CD4-positive, alpha-beta T cell treated with Interleukin-21 for 1 hour (primary cell): Measurements from ENCODE around the gene CNKSR1.

Experiments
- DNase-seq: peaks from one replicate; pipeline ENCODE4 v3.0.0-alpha.2; 2020

Gene CNKSR1

DNA sequence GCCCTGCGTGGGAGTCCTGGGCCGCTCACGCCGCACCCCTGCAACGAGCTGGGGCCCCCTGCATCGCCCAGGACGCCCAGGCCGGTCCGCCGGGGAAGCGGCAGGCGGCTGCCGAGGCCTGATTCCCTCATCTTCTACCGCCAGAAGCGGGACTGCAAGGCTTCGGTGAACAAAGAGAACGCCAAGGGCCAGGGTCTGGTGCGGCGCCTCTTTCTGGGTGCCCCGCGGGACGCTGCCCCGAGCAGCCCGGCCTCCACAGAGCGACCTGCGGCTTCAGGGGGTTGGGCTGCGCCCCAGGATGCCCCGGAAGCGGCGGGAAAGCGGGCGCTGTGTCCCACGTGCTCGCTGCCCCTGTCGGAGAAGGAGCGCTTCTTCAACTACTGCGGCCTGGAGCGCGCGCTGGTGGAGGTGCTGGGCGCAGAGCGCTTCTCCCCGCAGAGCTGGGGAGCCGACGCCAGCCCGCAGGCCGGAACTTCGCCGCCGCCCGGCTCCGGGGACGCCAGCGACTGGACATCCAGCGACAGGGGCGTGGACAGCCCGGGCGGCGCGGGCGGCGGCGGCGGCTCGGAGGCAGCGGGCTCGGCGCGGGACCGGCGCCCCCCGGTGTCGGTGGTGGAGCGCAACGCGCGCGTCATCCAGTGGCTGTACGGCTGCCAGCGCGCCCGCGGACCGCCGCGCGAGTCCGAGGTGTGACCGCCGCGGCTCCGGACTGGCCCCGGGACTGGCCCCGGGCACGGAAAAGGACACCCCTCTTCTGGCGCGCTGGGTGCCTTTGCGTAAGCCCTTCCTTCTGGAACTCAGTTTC lies 15.7 kb upstream of the CNKSR1 start:
- peak; percentile 29 for DNase-seq

DNA sequence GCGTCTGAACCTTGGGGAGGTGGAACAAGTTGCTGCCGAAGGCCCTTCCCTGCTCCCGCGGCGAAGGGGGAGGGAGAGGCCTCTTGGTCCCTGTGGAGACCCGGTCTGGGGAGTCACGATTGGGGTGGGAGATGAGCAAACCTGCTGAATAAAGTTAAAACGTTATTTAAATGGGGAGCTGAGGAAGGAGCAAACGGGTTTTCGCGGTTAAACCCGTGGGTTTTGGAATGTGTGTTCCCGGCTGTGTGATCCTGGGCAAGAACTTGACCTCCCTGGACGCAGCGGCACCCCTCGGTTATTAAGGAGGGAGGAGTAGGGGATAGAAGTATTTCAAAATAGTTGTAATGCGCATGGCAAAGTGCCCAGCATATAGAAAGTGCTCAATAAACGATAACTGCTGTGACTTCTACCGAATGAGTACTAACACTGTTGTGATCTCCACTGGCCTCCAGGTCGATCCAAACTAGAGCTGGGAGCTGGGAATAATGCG lies 15.0 kb upstream of the CNKSR1 start:
- DNase-seq: no peak

DNA sequence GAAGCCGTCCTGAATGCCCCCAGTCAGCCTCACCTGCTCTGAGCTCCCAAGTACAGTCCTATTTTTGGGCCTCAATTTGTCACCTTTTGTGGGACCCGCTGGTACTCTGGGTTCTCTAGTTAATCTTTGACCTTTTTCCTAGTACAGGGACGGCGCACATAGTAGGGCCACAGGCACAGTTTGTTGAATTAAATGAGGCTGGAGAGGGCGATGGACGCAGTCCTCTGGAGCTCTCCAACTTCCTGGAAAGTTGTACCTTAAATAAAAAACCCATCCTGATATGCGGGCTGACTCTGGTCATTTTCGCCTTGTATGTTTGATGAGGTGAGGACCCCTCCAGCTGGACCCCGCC lies 13.6 kb upstream of the CNKSR1 start:
- DNase-seq: no peak

DNA sequence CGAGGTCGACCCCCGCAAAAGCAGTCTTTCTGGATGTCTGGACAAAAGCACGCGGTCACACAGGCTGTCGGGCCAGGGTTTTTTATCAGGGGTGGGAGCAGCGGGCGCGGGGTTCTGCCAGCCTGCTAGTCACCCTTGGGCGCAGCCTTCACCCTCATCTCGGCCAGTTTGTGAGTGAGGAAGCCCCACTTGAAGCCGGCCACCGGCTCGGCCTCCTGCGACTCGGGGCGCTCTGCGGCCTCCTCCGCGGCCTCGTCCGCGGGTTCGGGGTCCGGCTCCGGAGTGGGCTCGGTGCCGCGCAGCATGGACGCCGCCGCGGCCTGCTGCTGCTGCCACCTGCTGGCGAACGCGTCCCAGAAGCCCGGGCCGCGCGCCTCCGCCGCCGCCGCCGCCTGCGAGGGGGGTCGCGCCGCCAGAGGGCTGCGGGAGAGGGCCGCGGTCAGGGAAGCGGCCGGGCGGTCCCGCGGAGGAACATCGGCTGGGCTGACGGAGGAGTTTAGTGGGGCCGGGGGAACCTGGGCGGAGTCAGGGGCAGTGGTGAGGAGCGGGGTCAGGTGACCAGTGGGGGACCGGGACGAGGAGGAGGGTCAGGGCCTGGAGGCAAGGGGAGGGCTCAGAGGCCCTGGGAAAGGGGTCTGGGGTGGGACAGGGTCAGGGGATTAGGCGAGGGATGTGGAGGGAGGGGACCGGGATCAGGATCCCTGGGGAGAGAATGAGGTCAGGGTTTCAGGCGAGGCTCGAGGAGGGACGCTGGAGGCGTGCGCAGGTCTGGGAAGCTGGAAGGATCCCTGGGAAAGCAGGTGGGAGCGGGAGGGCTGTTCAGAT lies 13.0 kb upstream of the CNKSR1 start:
- DNase-seq: peak; percentile 54

DNA sequence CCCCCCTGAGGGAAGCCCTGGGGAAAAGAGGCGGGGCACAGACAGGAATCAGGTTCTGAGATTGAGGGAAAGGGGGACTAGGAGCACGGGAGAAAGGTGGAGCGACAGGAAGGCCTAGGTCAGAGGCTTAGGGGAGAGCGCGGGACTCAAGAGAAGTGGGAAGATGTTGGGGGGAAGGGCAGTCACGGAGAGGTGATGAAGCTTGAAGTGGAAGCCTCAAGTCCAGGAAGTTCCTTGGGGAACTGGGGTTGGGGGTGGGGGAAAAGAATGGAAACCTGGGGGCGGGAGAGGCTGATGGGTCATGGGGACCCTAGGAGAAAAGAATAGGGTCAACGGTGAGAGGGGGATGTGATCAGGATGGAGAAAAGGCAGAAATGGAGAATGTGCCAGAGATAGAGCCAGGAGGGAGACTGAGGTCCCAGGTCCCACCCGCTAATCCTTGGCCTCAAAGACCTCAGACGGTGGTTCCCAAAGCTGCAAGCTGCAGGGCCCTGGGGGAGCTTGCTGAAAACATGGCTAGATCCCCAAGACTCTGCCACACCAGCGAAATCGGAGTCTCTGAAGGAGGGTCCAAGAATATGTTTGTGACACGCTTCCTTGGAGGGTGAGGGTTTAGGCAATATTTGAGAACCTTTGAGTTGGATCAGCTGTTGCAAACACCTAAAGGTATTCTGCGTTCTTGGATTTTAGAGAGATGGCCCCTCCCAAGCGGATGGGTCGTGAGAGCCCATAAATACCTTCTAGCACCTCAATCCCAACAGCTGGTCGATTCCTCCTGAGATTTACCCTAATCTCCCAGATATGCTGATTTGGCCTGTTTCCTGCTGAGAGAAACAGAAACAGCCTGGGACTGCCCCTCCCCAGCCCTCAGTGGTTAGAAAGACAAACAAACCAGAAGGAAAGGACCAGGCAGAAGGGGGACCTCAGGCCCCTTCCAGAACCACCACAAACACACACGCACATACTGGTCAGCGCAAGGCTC lies 12.1 kb upstream of the CNKSR1 start:
- DNase-seq: no peak

DNA sequence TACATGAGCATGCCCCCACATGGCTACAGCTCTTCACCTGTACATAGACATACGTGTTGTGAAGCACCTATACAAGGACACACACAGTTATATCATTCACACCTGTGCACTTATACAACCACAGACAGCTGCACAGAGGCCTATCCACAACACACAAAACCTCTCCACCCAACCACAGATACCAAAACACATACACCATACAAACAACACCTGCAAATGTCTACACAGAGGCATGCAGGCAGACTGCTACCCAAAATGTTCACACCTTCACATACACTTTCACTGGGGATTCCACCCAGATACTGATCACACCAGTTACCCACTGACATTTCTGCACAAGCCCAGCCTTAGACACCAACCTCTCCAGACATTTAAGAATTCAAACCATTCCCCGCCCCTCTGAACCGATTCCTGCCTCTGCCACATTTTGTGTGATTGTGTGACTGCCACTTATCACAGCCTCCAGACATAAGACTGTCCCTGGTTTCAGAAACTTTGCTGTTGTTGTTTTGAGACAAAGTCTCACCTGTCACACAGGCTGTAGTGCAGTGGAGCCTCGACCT lies 10.5 kb upstream of the CNKSR1 start:
- DNase-seq: peak; percentile 11

DNA sequence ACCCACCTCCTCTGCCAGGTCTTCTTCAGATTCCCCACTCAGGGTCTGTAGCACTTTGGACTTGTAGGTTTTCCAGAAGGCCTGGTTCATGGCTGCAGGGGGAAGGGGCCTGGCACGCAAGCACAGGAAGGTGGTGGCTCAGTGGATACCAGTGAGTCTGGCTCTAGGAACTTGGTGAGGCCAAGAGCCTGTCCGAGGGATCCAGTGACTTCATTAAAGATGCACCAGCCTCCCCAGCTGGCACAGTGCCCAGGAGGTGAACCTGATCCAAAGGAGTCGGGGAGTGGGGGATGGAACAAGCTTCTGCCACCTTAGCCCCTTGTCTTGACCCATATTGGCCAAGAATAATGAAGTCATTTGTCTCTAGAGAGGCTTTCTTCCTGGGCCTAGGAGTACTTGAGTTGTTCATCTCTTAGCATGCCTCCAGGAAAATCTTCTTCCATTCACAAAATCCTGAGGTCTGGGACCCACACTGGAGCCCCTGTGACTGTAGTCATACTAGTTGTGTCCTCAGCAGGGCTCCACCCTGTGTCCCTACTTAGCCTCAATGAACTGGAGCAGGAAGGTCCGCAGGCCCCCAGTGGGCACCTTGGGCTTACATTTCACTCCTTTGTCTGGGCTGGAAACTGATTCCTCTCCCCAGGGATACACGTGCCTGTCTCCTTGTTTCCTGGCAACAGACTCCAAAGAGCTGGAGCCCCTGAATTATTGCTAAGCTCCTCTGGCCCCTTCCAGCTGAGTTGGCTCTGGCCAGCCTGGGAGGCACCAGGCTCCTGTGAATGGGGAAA lies 8.7 kb upstream of the CNKSR1 start, which contains the start of gene C1orf232:
C1orf232 (minus strand) TSS at position 554 of the 788 bp plus-strand sequence; CDS start at position 90, 464 bp downstream.
- no peak for DNase-seq

DNA sequence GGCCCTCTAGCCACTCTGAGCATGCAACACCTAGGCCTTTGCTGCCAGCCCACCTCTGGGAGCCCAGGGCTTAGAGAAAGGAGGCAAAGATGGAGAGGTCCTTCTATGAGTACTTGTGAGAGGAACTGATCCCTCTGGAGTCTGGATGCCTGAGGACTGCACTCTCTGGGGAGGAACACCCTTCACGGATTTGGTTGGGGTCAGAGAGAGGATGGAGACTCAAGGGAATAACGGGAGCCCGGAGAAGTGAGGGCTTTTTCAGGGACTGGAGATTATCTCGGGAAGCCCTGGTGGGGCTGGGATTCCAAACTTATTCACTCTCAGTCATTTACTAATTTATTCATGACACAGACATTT lies 8.1 kb upstream of the CNKSR1 start:
- DNase-seq: no peak

DNA sequence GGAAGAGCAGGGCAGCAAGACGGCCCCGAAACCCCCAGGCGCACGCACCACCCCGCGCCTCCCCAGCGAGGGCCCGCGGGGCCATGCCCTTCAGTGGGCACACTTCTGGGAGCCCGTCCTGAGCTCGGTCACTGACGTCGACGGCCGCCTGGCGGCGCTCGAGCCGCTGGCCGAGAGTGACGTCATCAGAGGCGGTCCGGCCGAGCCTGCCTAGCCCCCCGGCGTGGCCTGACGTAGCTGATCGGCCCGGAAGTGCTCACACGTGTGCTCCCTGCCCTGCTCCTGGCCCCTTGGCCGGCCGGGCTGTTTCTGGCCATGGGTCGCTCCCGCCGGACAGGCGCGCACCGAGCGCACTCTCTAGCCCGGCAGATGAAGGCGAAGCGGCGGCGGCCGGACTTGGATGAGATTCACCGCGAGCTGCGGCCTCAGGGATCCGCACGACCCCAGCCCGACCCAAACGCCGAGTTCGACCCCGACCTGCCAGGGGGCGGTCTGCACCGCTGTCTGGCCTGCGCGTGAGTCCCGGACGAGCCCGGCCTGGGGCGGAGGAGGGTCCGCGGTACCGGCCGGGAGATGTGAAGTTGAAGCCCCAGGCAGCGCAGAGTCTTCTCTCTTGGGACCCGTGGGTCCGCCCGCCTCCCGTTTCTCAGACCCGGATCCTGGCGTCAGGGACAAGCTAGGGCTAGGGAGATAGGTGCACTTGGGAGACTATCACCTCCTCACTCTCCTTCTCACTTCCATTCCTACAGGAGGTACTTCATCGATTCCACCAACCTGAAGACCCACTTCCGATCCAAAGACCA lies 7.4 kb upstream of the CNKSR1 start, which contains the start of gene ZNF593:
ZNF593 (plus strand) TSS at position 240 of the 803 bp plus-strand sequence; CDS start at position 316, 76 bp downstream.
- peak; percentile 91 for DNase-seq

DNA sequence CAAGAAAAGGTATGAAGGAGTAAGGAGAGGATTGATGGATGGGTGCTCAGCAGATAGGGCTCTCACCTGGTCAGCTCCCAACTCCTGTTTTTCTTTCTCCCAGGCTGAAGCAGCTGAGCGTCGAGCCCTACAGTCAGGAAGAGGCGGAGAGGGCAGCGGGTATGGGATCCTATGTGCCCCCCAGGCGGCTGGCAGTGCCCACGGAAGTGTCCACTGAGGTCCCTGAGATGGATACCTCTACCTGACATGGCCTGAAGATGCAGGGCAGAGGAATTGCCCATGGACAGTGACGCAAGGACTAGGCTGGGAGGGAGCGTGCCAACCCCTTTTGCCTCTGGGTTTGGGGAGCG lies 6.8 kb upstream of the CNKSR1 start:
- DNase-seq: no peak

DNA sequence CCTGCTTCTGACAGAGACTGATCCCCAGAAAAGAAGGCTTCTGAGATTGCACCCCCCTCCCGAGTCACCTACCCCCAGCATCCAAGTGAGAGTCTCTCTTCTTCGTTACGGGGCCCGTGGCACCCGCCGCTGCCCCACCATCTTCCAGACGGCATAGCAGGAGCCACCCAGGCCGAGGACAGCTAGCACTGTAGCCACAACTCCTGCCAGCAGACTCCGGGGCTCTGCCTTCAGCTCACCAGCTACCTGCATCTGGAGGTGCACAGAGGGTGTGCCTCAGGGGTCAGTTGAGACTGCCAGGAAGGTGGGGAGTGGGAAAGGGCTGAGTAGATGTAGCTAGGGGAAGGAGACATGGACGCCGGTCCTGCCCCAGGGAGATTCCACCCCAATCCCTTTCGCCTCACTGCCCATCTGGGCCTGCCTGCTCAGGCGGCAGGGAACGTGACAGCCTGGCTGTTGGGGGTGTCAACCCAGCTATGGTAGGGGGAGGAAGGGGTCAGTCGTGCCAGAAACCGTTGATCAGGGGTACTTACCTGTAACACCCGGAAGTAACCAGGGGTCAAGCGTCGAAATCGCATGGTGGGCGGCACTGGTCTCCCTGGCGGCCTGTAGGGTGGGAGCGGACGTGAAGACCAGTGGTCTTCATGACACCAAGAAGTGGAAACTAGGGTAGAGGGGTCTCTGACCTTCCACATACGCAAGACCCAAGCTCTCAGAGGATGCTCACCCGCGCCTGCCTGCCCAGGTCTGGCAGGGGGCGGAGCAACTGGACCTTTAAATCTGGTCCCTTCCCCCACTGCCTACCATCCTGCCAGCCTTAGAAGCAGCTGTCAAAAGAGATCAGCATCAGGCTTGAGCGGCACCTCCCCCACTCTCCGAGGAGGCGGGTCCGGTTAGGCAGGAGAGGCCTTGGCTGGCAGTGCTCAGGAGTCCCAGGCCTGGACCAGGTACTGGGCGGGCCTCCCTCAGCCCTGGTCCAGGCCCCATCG lies 5.9 kb upstream of the CNKSR1 start, which contains the start of gene ZNF593OS:
ZNF593OS (minus strand) TSS at position 749 of the 989 bp plus-strand sequence; CDS start at position 578, 171 bp downstream.
- no peak for DNase-seq

DNA sequence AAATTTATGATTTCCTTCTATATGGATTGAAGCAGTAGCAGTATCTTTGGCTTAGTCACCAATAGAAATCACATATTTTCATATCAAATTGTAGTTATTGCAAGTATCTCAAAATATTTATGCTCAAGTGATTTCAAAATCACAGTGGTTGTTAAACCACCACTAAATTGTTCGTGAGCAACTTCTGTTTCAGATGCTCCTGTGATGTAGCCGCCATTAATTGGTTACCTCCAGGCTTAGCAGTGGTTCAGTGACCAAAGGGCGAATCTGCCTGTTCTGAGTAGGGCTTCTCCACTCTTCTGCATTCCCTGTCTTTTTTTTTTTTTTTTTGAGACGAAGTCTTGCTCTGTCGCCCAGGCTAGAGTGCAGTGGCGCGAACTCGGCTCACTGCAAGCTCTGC lies 1.9 kb upstream of the CNKSR1 start:
- no peak for DNase-seq

DNA sequence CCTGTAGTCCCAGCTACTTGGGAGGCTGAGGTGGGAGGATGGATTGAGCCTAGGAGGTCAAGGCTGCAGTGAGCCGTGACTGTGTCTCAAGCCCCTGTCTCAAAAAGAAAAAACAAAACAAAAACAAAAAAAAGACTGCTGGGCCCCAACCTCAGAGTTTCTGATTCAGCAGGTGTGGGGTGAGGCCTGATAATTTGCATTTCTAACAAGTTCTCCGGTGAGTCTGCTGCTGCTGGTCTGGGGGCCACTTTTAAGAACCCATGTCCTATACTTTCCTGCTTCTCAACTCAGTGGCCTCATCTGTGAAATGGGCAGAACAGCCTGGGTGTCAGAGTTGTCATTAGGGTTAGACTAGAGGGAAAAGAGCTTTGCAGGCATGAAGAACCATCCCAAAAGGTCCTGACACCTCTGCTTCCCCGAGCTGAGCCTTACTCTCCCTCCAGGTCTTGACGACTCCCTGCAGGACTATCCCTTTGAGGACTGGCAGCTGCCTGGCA lies 2.8 kb downstream of the CNKSR1 start:
- no peak for DNase-seq

DNA sequence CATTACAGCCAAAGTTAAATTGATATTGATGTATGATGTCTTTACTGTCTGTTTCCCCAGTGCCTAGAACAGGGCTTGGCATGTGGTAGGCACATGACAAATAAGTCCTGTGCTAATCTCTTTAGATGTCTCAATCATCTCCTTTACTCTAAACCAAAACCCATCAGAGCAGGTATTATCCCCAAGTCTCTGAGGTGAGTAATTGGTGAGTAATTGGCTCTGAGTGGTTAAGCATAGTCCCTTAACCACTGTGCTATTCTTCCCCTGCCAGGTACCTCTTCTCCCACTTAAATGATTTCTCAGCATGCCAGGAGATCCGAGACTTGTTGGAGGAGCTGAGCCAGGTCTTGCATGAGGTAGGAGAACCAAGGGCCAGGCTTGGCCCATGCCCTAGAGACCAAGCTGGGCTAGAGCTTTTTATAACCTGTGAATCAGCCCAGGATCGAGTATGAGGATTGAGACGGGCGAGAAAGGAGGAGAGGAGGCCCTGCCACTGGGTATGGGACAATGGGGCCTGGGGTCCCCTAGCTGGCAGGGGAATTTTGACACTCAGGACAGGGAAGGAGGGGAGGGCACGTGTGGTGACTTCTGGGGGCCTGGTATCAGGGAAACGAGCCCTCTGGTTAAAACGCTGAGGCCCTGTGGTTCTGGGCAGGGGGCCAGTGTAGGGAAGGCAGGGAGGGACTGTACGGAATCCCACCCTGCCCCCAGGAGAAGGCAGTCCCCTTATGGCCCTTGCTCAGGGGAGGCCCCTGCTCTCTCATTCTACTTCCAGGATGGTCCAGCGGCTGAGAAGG lies 4.5 kb downstream of the CNKSR1 start:
- no peak for DNase-seq

DNA sequence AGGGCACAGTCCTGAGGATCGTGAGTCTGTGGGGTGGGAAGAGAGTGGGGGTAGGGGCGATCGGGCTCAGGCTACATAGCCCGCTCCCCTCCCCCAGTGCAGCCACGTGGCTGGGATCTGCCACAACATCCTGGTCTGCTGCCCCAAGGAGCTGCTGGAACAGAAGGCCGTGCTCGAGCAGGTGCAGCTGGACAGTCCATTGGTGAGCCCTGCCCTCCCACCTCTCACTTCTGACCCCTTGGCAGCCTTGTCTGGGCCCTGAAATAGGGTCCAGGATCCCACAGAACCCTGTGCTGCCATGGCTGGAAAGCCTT lies 5.0 kb downstream of the CNKSR1 start:
- no peak for DNase-seq

DNA sequence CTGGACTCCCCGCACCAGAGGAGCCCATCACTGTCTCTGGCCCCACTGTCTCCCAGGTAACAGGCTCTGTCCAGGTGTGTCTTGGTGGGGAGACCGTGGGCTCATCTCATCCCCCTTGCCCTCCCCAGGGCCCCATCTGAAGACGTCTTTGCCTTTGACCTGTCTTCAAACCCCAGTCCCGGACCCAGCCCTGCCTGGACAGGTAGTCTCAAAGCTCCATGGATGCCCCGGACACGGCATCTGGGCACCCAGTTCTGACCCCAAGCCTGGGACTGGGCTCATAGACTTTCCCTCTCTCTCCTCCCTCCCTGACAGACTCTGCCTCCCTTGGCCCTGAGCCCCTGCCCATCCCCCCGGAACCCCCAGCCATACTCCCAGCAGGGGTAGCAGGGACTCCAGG lies 6.8 kb downstream of the CNKSR1 start:
- no peak for DNase-seq

DNA sequence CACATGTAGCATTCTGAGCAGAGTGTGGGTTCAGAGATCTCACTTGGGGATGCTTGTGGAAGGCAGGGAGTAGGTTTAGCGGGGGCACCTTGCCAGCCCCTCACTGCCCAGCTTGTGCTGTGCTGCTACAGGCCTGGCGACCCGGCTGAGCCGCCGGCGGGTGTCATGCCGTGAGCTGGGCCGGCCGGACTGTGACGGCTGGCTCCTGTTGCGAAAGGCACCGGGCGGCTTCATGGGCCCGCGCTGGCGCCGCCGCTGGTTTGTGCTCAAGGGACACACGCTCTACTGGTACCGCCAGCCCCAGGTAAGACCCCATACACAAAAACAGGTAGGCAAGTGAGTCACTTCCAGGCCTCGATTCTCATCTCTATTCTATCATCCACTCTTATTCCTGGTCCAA lies 7.6 kb downstream of the CNKSR1 start:
- DNase-seq: no peak

DNA sequence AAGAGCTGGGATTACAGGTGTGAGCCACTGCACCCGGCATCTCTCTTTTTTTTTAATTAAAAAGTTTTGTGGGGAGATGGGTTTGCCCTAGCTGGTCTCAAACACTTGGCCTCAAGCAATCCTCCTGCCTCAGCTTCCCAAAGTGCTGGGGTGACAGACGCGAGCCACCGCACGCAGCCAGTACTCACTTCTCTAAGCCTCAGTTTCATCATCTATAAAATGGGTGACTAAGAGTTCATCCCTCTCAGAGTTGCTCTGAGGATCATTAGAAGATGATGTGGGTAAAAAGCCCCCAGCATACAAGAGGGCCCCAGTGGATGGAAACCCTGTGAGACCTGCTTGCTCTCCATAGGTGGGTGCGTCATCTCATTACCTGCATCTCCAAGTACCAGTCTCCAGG lies 10.6 kb downstream of the CNKSR1 start:
- no peak for DNase-seq
